HEK293T (cell line): ENCODE measurements around the gene CCNH.

ENCODE experiments used
- ARNT ChIP-seq: fragments of 450-650 bp; IDR thresholded peaks from 2 replicates; pipeline ENCODE4 v1.6.1; 2017; ENCODE audit warnings: mild to moderate bottlenecking
- BHLHE40 ChIP-seq: fragments of 450-650 bp; IDR thresholded peaks from 2 replicates; pipeline ENCODE4 v1.6.1; 2016; ENCODE audit warnings: mild to moderate bottlenecking, moderate library complexity, borderline replicate concordance
- CTBP1 ChIP-seq: fragments of 450-650 bp; IDR thresholded peaks from 2 replicates; pipeline ENCODE4 v1.6.1; 2016; ENCODE audit warnings: borderline replicate concordance
- ELF4 ChIP-seq: fragments of 450-650 bp; IDR thresholded peaks from 2 replicates; pipeline ENCODE4 v1.6.1; 2017; ENCODE audit warnings: antibody characterized with exemption
- FOXA1 ChIP-seq: fragments of 450-650 bp; IDR thresholded peaks from 2 replicates; pipeline ENCODE4 v1.6.1; 2016; ENCODE audit warnings: mild to moderate bottlenecking
- FOXK2 ChIP-seq: fragments of 450-650 bp; IDR thresholded peaks from 2 replicates; pipeline ENCODE4 v1.6.1; 2016; ENCODE audit warnings: mild to moderate bottlenecking
- FOXM1 ChIP-seq: fragments of 450-650 bp; IDR thresholded peaks from 2 replicates; pipeline ENCODE4 v1.6.1; 2017; ENCODE audit warnings: mild to moderate bottlenecking, borderline replicate concordance
- HDGF ChIP-seq: fragments of 450-650 bp; IDR thresholded peaks from 2 replicates; pipeline ENCODE4 v1.6.1; 2017; ENCODE audit warnings: antibody characterized with exemption, borderline replicate concordance
- LEF1 ChIP-seq: fragments of 450-650 bp; IDR thresholded peaks from 2 replicates; pipeline ENCODE4 v1.6.1; 2017; ENCODE audit warnings: mild to moderate bottlenecking, borderline replicate concordance
- SP1 ChIP-seq: fragments of 450-650 bp; IDR thresholded peaks from 2 replicates; pipeline ENCODE4 v1.6.1; 2017
- SUZ12 ChIP-seq: fragments of 450-650 bp; IDR thresholded peaks from 2 replicates; pipeline ENCODE4 v1.6.1; 2016; ENCODE audit warnings: mild to moderate bottlenecking
- TF ChIP-seq, protein P1 (sequence below): fragments of 450-650 bp; IDR thresholded peaks from 2 replicates; pipeline ENCODE4 v1.6.1; 2016

DNA sequence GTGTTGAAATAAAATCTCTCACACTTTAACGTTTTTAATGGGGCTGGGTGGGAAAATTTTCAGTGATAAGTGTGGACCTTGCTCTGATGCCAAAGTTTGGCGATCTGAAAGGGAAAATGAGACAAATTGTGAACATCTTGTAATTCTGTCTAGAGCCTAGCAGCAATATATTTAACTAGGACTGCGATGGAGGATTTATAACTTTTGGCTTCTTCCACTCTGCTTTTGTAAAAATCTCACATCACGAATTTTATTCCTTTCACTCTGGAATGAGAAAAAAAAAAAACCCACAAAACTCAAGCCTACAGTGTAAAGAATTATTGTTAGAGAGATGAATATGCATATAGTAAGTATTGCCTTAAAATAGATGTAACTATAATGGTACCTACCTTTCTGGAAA, 19.9 kb downstream of the CCNH start:
- TF ChIP-seq SP1 (no peak), SUZ12 (no peak), ELF4 (no peak), FOXA1 (no peak), FOXK2 (no peak), HDGF (no peak), CTBP1 (no peak), LEF1 (no peak), BHLHE40 (no peak), ARNT (no peak), FOXM1 (no peak)
- TF ChIP-seq, protein P1, sequence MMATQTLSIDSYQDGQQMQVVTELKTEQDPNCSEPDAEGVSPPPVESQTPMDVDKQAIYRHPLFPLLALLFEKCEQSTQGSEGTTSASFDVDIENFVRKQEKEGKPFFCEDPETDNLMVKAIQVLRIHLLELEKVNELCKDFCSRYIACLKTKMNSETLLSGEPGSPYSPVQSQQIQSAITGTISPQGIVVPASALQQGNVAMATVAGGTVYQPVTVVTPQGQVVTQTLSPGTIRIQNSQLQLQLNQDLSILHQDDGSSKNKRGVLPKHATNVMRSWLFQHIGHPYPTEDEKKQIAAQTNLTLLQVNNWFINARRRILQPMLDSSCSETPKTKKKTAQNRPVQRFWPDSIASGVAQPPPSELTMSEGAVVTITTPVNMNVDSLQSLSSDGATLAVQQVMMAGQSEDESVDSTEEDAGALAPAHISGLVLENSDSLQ = no peak
